H9 (cell line): ENCODE measurements around the gene RTF2. TPM values are rescaled to one million over a fixed set of nuclear protein-coding genes. Genes with fewer than 3 reads are reported as not detected.

Source experiments
- DNase-seq: peaks from one replicate; pipeline ENCODE4 v3.0.0-alpha.2; 2017
- H2AFZ ChIP-seq: one replicate; pipeline ENCODE4 v1.6.1; 2013; ENCODE audit warnings: mild to moderate bottlenecking, low read length, control low read depth, moderate library complexity
- H2AK5ac ChIP-seq: 2 replicates; pipeline ENCODE4 v1.6.1; 2013; ENCODE audit warnings: low read length, control low read depth, mixed read lengths; ENCODE audit not compliant: insufficient read length
- H2BK120ac ChIP-seq: one replicate; pipeline ENCODE4 v1.6.1; 2013; ENCODE audit warnings: low read depth, mild to moderate bottlenecking, low read length, control low read depth, inconsistent platforms; ENCODE audit not compliant: poor library complexity, severe bottlenecking
- H2BK12ac ChIP-seq: 2 replicates; pipeline ENCODE4 v1.6.1; 2013; ENCODE audit warnings: low read length, control low read depth, mixed read lengths, low read depth; ENCODE audit not compliant: insufficient read length
- H2BK15ac ChIP-seq: 2 replicates; pipeline ENCODE4 v1.6.1; 2013; ENCODE audit warnings: low read depth, low read length, control low read depth
- H2BK20ac ChIP-seq: one replicate; pipeline ENCODE4 v1.6.1; 2013; ENCODE audit warnings: low read depth, mild to moderate bottlenecking, low read length, control low read depth, inconsistent platforms; ENCODE audit not compliant: poor library complexity, severe bottlenecking
- H2BK5ac ChIP-seq: 2 replicates; pipeline ENCODE4 v1.6.1; 2013; ENCODE audit warnings: low read length, control low read depth, mixed read lengths; ENCODE audit not compliant: insufficient read length
- H3K14ac ChIP-seq: 2 replicates; pipeline ENCODE4 v1.6.1; 2013; ENCODE audit warnings: low read length, control low read depth; ENCODE audit not compliant: insufficient read depth
- H3K18ac ChIP-seq: 2 replicates; pipeline ENCODE4 v1.6.1; 2013; ENCODE audit warnings: low read depth, mild to moderate bottlenecking, mixed read lengths, low read length, control low read depth; ENCODE audit not compliant: insufficient read length
- H3K23ac ChIP-seq: 2 replicates; pipeline ENCODE4 v1.6.1; 2013; ENCODE audit warnings: low read length, control low read depth, mixed read lengths, low read depth; ENCODE audit not compliant: insufficient read length
- H3K23me2 ChIP-seq: 2 replicates; pipeline ENCODE4 v1.6.1; 2013; ENCODE audit warnings: low read depth, mild to moderate bottlenecking, mixed read lengths, low read length, control low read depth; ENCODE audit not compliant: insufficient read length, poor library complexity, severe bottlenecking
- H3K27ac ChIP-seq: 2 replicates; pipeline ENCODE4 v1.5.1; 2013; ENCODE audit warnings: low read length, control low read depth, mixed read lengths, low read depth; ENCODE audit not compliant: insufficient read length
- H3K27me3 ChIP-seq: 2 replicates; pipeline ENCODE4 v1.6.1; 2013; ENCODE audit warnings: low read length, control low read depth, inconsistent platforms; ENCODE audit not compliant: insufficient read depth
- H3K4ac ChIP-seq: 2 replicates; pipeline ENCODE4 v1.6.1; 2013; ENCODE audit warnings: low read depth, mild to moderate bottlenecking, control low read depth, inconsistent platforms, low read length, moderate library complexity
- H3K4me1 ChIP-seq: 2 replicates; pipeline ENCODE4 v1.6.1; 2013; ENCODE audit warnings: low read length, control low read depth, inconsistent platforms; ENCODE audit not compliant: insufficient read depth
- H3K4me2 ChIP-seq: 2 replicates; pipeline ENCODE4 v1.6.1; 2013; ENCODE audit warnings: low read length, control low read depth, mixed read lengths; ENCODE audit not compliant: insufficient read length, insufficient read depth
- H3K56ac ChIP-seq: 2 replicates; pipeline ENCODE4 v1.6.1; 2013; ENCODE audit warnings: low read depth, mild to moderate bottlenecking, mixed read lengths, low read length, control low read depth; ENCODE audit not compliant: insufficient read length
- H3K79me1 ChIP-seq: 2 replicates; pipeline ENCODE4 v1.6.1; 2013; ENCODE audit warnings: low read depth, mild to moderate bottlenecking, moderate library complexity, low read length, control low read depth, inconsistent platforms; ENCODE audit not compliant: insufficient read depth, poor library complexity, severe bottlenecking
- H3K79me2 ChIP-seq: 2 replicates; pipeline ENCODE4 v1.6.1; 2013; ENCODE audit warnings: low read length, control low read depth, inconsistent platforms; ENCODE audit not compliant: insufficient read depth
- H3K9ac ChIP-seq: 2 replicates; pipeline ENCODE4 v1.6.1; 2013; ENCODE audit warnings: low read length, control low read depth, mixed read lengths; ENCODE audit not compliant: insufficient read length; ENCODE audit errors: extremely low read depth
- H3K9me3 ChIP-seq: one replicate; pipeline ENCODE4 v1.6.1; 2013; ENCODE audit warnings: low read depth, low read length, inconsistent platforms; ENCODE audit not compliant: control insufficient read depth
- H3T11ph ChIP-seq: one replicate; pipeline ENCODE4 v1.6.1; 2013; ENCODE audit warnings: mild to moderate bottlenecking, low read length, control low read depth, inconsistent platforms
- H4K20me1 ChIP-seq: one replicate; pipeline ENCODE4 v1.6.1; 2013; ENCODE audit not compliant: control insufficient read depth, insufficient read length, insufficient read depth
- H4K5ac ChIP-seq: 2 replicates; pipeline ENCODE4 v1.6.1; 2013; ENCODE audit warnings: low read depth, mild to moderate bottlenecking, mixed read lengths, low read length, control low read depth; ENCODE audit not compliant: insufficient read length
- H4K8ac ChIP-seq: replicated peaks from 2 replicates; pipeline ENCODE4 v1.6.1; 2013; ENCODE audit warnings: low read length, control low read depth, mixed read lengths, low read depth; ENCODE audit not compliant: insufficient read length
- H4K91ac ChIP-seq: 2 replicates; pipeline ENCODE4 v1.6.1; 2013; ENCODE audit warnings: low read depth, mild to moderate bottlenecking, moderate library complexity, mixed read lengths, low read length, control low read depth; ENCODE audit not compliant: insufficient read length
- H3K27ac Mint-ChIP-seq, 3 experiments: 2 replicates in 2 of 3; 3 replicates in 1 of 3; pipeline ENCODE4 v1.8.0; 2020 to 2021; ENCODE audit warnings: mixed read lengths in 3 of 3, mild to moderate bottlenecking in 1 of 3, moderate library complexity in 1 of 3
- H3K27me3 Mint-ChIP-seq: 2 replicates; pipeline ENCODE4 v1.8.0; 2021; ENCODE audit warnings: low read depth, mild to moderate bottlenecking, moderate library complexity, mixed read lengths
- H3K36me3 Mint-ChIP-seq, 3 experiments: 2 replicates in 2 of 3; 3 replicates in 1 of 3; pipeline ENCODE4 v1.8.0; 2020 to 2021; ENCODE audit warnings: low read depth in 3 of 3, mixed read lengths in 3 of 3; ENCODE audit not compliant: insufficient read depth in 1 of 3
- H3K4me1 Mint-ChIP-seq, 2 experiments: 2 replicates each; pipeline ENCODE4 v1.8.0; 2020; ENCODE audit warnings: mixed read lengths in 2 of 2
- H3K4me3 Mint-ChIP-seq, 2 experiments: 2 replicates in 1 of 2; 3 replicates in 1 of 2; pipeline ENCODE4 v1.8.0; 2020 to 2021; ENCODE audit warnings: mild to moderate bottlenecking in 2 of 2, mixed read lengths in 2 of 2, moderate library complexity in 1 of 2
- H3K9me3 Mint-ChIP-seq, 2 experiments: 2 replicates in 1 of 2; 3 replicates in 1 of 2; pipeline ENCODE4 v1.8.0; 2020; ENCODE audit warnings: mild to moderate bottlenecking in 2 of 2, mixed read lengths in 2 of 2, moderate library complexity in 1 of 2
- CTCF ChIP-seq: fragments of 200-600 bp; sonication (generic); conservative IDR thresholded peaks from 3 replicates; pipeline ENCODE4 v1.8.0; 2021; ENCODE audit warnings: antibody characterized with exemption, mild to moderate bottlenecking
- WGBS: extraction: QIAGEN DNeasy Blood & Tissue Kit; methylation state at CpG from one replicate; pipeline ENCODE4 v1.1.7; 2013; ENCODE audit warnings: missing lambda C conversion rate, low lambda C conversion rate, mixed read lengths; ENCODE audit not compliant: insufficient read length; ENCODE audit errors: extremely low coverage; 5-methylcytosine and 5-hydroxymethylcytosine counted together
- total RNA-seq: library from RNA; stranded (reverse); gene quantifications from 2 replicates; pipeline ENCODE4 v1.2.1, GENCODE V29; 2021

The RTF2 gene
- total RNA-seq, 1 experiment from 2014 or later, result 62.6 TPM

- Histone ChIP-seq H4K91ac (no peak overlapping the region), H4K5ac (no peak overlapping the region), H3K79me2 (no peaks in the 10 kb centered on the region), H3K9me3 (no peaks in the 10 kb centered on the region), H3K79me1 (no peaks in the 10 kb centered on the region), H2BK15ac (no peak overlapping the region), H3K4ac (no peak overlapping the region), H2BK120ac (no peak overlapping the region), H2BK20ac (no peak overlapping the region), H3K23ac (no peak overlapping the region), H2BK12ac (no peak overlapping the region), H3K56ac (no peak overlapping the region), H3K23me2 (no peaks in the 10 kb centered on the region), H3K4me2 (no peak overlapping the region), H3K27ac (no peak overlapping the region), H3K14ac (no peak overlapping the region), H4K8ac (no peak overlapping the region), H3K18ac (no peak overlapping the region), H2AK5ac (no peak overlapping the region), H3T11ph (no peak overlapping the region), H2AFZ (no peak overlapping the region), H3K4me1 (no peaks in the 10 kb centered on the region), H4K20me1 (no peaks in the 10 kb centered on the region), H3K27me3 (no peaks in the 10 kb centered on the region), H3K9ac (no peak overlapping the region), H2BK5ac (no peak overlapping the region)
- WGBS, result no CpG with 5 or more reads among the region's 6 CpGs
- TF ChIP-seq CTCF, result no peak
- Mint-ChIP-seq H3K4me3 (no peak overlapping the region), H3K36me3 (no peaks in the 10 kb centered on the region), H3K4me1 (no peaks in the 10 kb centered on the region), H3K9me3 (no peaks in the 10 kb centered on the region), H3K27ac (no peak overlapping the region), H3K27me3 (no peaks in the 10 kb centered on the region)
- no peak for DNase-seq
Observed at GRCh38 chr20:56540415-56540814, 72.0 kb downstream of the RTF2 start.
